NCI-H510A treated with DMSO at 0.1 percent for 48 hours (cell line): Measurements from ENCODE around the gene CNOT1.

Experiments used
- DNase-seq: peaks from one replicate; lab custom pipeline; 2025; lab: John Stamatoyannopoulos, UW

Gene CNOT1

GRCh38 chr16:58485184-58485887, 144.3 kb downstream of the CNOT1 start:
- no peak for DNase-seq

- no peak for DNase-seq
Observed at GRCh38 chr16:58481931-58482330, 147.7 kb downstream of the CNOT1 start.

GRCh38 chr16:58481226-58481869, 148.3 kb downstream of the CNOT1 start:
- no peak for DNase-seq

- no peak for DNase-seq
Observed at GRCh38 chr16:58478427-58478826, 151.2 kb downstream of the CNOT1 start.

- DNase-seq: no peak
Observed at GRCh38 chr16:58476791-58477190, 152.8 kb downstream of the CNOT1 start.

- DNase-seq: no peak
Observed at GRCh38 chr16:58475091-58475619, 154.5 kb downstream of the CNOT1 start.

- DNase-seq: no peak
Observed at GRCh38 chr16:58474296-58474695, 155.3 kb downstream of the CNOT1 start.

GRCh38 chr16:58472827-58473226, 156.8 kb downstream of the CNOT1 start:
- no peak for DNase-seq

- DNase-seq: no peak
Observed at GRCh38 chr16:58472266-58472665, 157.4 kb downstream of the CNOT1 start.

- no peak for DNase-seq
Observed at GRCh38 chr16:58471209-58471975, 158.2 kb downstream of the CNOT1 start.
